Measurements from ENCODE around the gene AHCYL1.

Gene AHCYL1

DNA sequence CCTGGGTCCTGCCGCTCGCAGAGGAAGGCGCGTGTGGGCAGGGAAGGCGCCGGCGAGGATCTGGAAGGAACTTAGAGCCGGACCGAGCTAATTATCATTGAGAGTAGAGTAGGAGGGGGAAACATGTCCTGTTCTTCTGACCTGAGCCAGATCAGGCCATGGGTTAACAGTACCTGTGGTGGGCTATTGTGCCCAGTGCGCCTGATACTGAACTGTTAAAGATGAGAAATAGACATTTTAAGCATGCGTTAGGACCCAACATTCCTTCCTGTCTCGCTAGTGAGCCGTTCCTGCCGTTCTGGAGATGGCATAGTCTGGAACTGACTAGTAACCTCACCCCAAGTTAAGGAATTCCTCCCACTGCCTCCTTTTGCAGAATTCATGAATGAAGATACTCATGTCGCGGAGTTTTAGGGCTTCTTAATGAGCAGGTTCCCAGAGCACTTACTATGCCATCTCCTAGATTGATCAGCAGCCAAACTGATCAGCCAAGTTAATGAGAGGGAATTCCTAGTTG lies 50.7 kb downstream of the AHCYL1 start:
- no peak for DNase-seq (ENCODE audit: low read depth in 2 of 2)

DNA sequence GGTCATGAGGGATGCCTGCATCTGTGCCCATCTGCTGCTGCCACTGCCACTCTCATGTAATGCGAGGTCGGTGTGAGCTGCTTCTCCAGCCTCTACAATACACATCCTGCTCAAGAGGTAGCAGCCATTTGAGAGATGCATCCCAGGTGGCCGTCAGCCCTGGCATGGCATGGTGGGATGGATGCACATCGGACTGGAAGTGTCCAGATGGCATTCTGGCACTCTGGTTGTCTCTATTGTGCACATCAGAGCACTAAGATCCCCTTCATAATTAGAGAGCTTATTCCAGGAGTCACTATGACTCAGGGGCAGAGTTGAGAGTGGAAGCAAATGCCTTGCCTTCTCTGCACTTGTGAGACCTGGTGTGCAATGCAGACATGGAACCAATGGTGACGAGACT lies 53.7 kb downstream of the AHCYL1 start:
- DNase-seq (ENCODE audit: low read depth in 2 of 2) = no peak

GRCh38 chr1:110039641-110040040 lies 55.1 kb downstream of the AHCYL1 start:
- DNase-seq (ENCODE audit: low read depth in 2 of 2) = no peak

GRCh38 chr1:110040548-110040947 lies 56.0 kb downstream of the AHCYL1 start:
- DNase-seq (ENCODE audit: low read depth in 2 of 2) = no peak

DNA sequence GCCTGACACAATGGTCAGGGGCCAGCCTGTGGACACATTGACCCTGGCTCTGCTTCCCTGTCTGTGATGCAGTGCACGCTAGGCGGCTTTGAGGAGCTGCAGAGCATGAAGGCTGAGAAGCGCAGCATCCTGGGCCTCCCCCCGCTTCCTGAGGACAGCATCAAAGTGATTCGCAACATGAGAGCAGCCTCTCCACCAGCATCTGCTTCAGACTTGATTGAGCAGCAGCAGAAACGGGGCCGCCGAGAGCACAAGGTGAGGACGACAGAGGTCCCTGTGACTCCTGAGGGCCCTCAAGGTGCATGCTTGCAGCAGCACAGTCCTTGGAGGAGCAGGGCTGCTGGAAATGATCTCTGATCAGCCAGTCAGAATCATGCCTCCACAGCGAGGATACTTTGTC lies 58.5 kb downstream of the AHCYL1 start:
- no peak for DNase-seq (ENCODE audit: low read depth in 2 of 2)

DNA sequence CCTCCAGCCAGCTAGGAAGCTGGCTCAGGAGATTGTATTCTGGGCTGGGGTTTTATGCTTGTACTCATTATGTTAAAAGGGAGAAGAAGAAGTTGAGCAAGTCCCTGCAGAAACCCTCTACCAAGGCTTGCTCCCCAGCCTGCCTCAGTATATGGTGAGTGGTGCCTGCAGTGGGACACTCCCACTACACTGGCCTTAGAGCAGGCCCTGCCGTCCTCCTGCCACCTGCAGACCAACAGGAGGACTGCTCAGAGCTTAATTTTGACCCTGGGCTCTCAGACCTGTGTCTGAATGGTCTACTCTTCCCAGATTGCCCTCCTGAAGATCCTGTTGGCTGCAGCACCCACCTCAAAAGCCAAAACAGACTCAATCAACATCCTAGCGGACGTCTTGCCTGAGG lies 62.9 kb downstream of the AHCYL1 start:
- DNase-seq (ENCODE audit: low read depth in 2 of 2) = no peak

DNA sequence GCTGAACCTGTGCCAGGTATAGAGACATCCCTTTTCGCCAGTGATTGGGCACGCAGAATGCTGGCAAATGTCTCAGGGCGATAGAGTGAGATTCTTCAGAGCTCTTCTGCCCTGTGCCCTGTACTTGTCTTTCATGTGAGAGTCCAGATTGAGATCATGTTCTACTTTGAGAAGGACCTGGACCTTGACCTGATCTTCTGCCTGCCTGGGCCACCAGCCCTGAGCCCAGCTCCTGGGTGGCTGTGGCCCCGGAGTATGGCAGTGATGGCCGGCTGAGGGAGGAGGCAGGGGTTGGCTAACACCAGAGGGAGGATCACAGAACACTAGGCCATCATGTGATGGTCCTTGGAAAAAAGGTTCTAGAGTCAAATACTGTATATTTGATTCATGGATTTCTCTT lies 63.7 kb downstream of the AHCYL1 start:
- no peak for DNase-seq (ENCODE audit: low read depth in 2 of 2)

- DNase-seq (ENCODE audit: low read depth in 2 of 2) = no peak
Observed at GRCh38 chr1:110048923-110049601, 64.5 kb downstream of the AHCYL1 start.

GRCh38 chr1:110049801-110050601 lies 65.4 kb downstream of the AHCYL1 start:
- no peak for DNase-seq (ENCODE audit: low read depth in 2 of 2)

GRCh38 chr1:110050602-110051261 lies 66.2 kb downstream of the AHCYL1 start:
- no peak for DNase-seq (ENCODE audit: low read depth in 2 of 2)

GRCh38 chr1:110051262-110051648 lies 66.7 kb downstream of the AHCYL1 start:
- no peak for DNase-seq (ENCODE audit: low read depth in 2 of 2)

GRCh38 chr1:110053552-110054428 lies 69.2 kb downstream of the AHCYL1 start:
- DNase-seq (ENCODE audit: low read depth in 2 of 2) = peak; percentile 30 to 50

GRCh38 chr1:110055493-110056284 lies 71.1 kb downstream of the AHCYL1 start:
- DNase-seq (ENCODE audit: low read depth in 2 of 2) = no peak

GRCh38 chr1:110056285-110056683 lies 71.7 kb downstream of the AHCYL1 start:
- no peak for DNase-seq (ENCODE audit: low read depth in 2 of 2)

GRCh38 chr1:110056776-110057175 lies 72.2 kb downstream of the AHCYL1 start:
- no peak for DNase-seq (ENCODE audit: low read depth in 2 of 2)

DNA sequence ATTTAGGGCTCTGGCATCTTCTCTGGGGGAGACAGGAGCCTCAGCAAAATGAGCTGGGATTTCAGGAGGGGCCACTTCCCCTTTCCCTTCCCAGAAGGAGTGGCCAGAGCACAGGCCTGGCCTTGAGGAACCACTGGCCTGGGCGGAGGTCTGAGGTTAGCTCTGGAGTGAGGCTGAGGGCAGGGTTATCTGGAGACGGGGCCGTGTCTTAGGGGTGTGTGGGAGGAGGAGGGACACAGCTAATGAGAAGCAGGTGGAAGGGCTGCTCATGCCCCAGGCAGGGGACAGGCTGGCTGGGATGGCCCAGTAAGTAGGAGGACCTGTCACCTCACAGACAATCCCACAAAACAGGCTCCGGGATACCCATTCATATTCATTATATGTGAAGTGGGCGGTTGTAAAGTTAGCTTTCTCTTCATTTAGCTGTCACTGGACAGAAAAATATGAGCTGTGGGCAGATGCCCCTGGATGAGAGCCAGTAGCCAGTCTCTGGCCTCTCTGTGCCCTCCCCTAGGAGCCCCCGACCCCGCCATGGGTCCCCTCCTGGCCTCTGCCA lies 73.5 kb downstream of the AHCYL1 start:
- no peak for DNase-seq (ENCODE audit: low read depth in 2 of 2)

DNA sequence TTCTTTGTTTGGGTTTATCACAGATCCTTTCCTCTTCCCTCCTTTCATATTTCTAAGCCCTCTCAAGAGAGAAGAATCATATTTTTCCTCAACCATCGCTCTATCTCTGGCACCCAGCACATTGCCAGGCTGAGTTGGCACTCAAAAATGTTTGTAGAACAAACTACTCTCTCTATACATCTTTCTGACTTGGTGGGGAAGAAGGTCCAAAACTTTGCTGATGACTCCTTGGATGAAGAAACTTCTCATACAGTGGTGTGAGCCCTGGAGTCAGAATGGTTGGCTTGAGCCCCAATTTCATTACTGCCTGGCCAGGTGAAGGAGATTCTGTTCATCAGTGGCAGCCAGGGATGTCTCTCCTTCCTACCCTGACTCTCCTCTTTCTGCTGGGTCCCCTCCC lies 74.0 kb downstream of the AHCYL1 start:
- DNase-seq (ENCODE audit: low read depth in 2 of 2) = no peak

DNA sequence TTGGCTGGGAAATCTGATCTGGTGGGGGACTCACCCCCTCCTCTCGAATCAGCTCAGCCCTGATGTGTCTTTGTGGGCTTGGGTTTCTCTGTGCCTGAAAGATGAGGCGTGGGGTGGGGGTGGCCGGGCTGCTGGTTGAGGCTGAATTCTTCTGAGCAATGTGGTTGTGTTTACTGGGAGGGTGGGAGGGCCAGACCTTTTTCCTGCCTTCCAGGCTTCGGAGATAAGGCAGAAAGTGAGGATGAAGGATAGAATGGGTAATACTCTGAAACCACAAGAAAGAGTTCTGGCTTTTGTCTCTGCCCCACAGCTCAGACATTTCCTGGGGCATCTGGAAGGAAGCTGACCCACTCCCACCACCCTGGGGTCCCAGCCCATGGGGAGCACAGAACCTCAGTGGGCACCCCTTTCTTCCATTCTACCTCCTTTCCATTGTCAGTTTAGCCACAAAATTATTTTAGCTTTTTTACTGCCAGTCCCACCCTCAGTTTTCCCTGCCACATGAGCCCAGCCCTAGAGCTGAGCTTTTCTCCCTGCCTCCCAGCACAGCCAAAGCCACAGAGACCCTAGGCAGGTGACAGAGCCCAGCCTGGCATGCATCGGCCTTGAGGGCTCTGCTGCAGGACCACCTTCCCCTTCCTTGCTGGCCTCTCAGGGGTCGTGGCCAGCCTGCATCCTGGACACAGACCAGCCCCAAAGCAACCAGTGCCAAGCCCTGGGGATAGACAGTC lies 74.7 kb downstream of the AHCYL1 start:
- DNase-seq (ENCODE audit: low read depth in 2 of 2) = no peak

GRCh38 chr1:110060034-110060661 lies 75.6 kb downstream of the AHCYL1 start:
- DNase-seq (ENCODE audit: low read depth in 2 of 2) = peak; percentile 36 to 50
